GM12878 (cell line): ENCODE results near the gene DUSP22.

Experiments used
- ATF7 ChIP-seq: fragments of 450-650 bp; IDR thresholded peaks from 2 replicates; pipeline ENCODE4 v1.6.1; 2016; ENCODE audit warnings: low read depth, mild to moderate bottlenecking
- CTCF ChIP-seq, 3 experiments: IDR thresholded peaks in 2 of 3; conservative IDR thresholded peaks in 1 of 3; 2 replicates each; pipeline ENCODE4 v1.5.1; 2011; ENCODE audit warnings: low read depth in 3 of 3, low read length in 3 of 3, mild to moderate bottlenecking in 3 of 3, control low read depth in 2 of 3, moderate library complexity in 2 of 3, inconsistent platforms in 1 of 3, mixed read lengths in 1 of 3; ENCODE audit not compliant: control insufficient read depth in 2 of 3, insufficient read depth in 1 of 3; ENCODE audit errors: extremely low read depth in 1 of 3
- EZH2 ChIP-seq: IDR thresholded peaks from 2 replicates; pipeline ENCODE4 v1.6.1; 2012; ENCODE audit warnings: low read depth, mild to moderate bottlenecking, control low read depth, inconsistent platforms, low read length, borderline replicate concordance; ENCODE audit not compliant: control insufficient read depth
- HDAC6 ChIP-seq: fragments of 200-600 bp; sonication (generic); IDR thresholded peaks from one replicate; pipeline ENCODE4 v1.8.0; 2017; ENCODE audit warnings: antibody characterized with exemption; ENCODE audit not compliant: unreplicated experiment
- PAX5 ChIP-seq: IDR thresholded peaks from 2 replicates; pipeline ENCODE4 v1.6.1; 2011; ENCODE audit warnings: low read depth, low read length, borderline replicate concordance
- POLR2A ChIP-seq: IDR thresholded peaks from 2 replicates; pipeline ENCODE4 v1.6.1; 2011; ENCODE audit warnings: low read depth, mild to moderate bottlenecking, low read length
- POLR2AphosphoS5 ChIP-seq: IDR thresholded peaks from 2 replicates; pipeline ENCODE4 v1.6.1; 2011; ENCODE audit warnings: mild to moderate bottlenecking, low read length, inconsistent platforms
- RB1 ChIP-seq: fragments of 450-650 bp; formaldehyde crosslinking; IDR thresholded peaks from 2 replicates; pipeline ENCODE4 v1.6.1; 2017; ENCODE audit warnings: mild to moderate bottlenecking, borderline replicate concordance

- TF ChIP-seq PAX5 = no peak
- TF ChIP-seq RB1 = no peak
- TF ChIP-seq CTCF (IDR thresholded peaks at IDR 0.05 in 2 of 3, conservative IDR thresholded peaks at IDR 0.05 in 1 of 3; ENCODE audit: control insufficient read depth in 2 of 3, extremely low read depth in 1 of 3, insufficient read depth in 1 of 3, low read depth in 3 of 3, low read length in 3 of 3) = no peak
- TF ChIP-seq POLR2A = no peak
- TF ChIP-seq ATF7 = no peak
- TF ChIP-seq EZH2 = no peak
- no peak for TF ChIP-seq POLR2AphosphoS5
- no peak for TF ChIP-seq HDAC6
Measured at GRCh38 chr6:246352-246751, 45.9 kb upstream of the DUSP22 start.
